ENCODE data around the gene TMEM203.

Gene TMEM203

GRCh38 chr9:137190315-137190856 is 15.1 kb downstream of the TMEM203 start:
- no peak for DNase-seq (ENCODE audit: low read depth, low spot score)
- 0 out of 2 replicates have a peak, but pooled peaks cover 3% of the 10 kb centered on the region for H3K36me3 ChIP-seq (ENCODE audit: control insufficient read depth, insufficient read depth, low read length)
- no peak overlapping the region for H3K27ac ChIP-seq (ENCODE audit: low read length)
- H3K4me1 ChIP-seq (ENCODE audit: control insufficient read depth, insufficient read depth, low read length) = peaks cover 7% of the 10 kb centered on the region
- H3K9me3 ChIP-seq (ENCODE audit: control insufficient read depth, insufficient read depth, low read length) = no peaks in the 10 kb centered on the region
- H3K27me3 ChIP-seq (ENCODE audit: control insufficient read depth, insufficient read depth, low read length) = no peaks in the 10 kb centered on the region
- WGBS (ENCODE audit: insufficient coverage, insufficient read length) = no CpG with 5 or more reads among the region's 9 CpGs
- no peak overlapping the region for H3K4me3 ChIP-seq (ENCODE audit: low read length)

GRCh38 chr9:137189297-137190295 is 15.9 kb downstream of the TMEM203 start:
- Histone ChIP-seq H3K27ac (ENCODE audit: low read length) (no peak overlapping the region), H3K27me3 (ENCODE audit: control insufficient read depth, insufficient read depth, low read length) (no peaks in the 10 kb centered on the region), H3K4me3 (ENCODE audit: low read length) (peak overlapping the region; percentile 95; the same call in 1 of the 2 replicates), H3K9me3 (ENCODE audit: control insufficient read depth, insufficient read depth, low read length) (no peaks in the 10 kb centered on the region), H3K36me3 (ENCODE audit: control insufficient read depth, insufficient read depth, low read length) (peaks cover 9% of the 10 kb centered on the region; the same call in 1 of the 2 replicates), H3K4me1 (ENCODE audit: control insufficient read depth, insufficient read depth, low read length) (peaks cover 6% of the 10 kb centered on the region)
- WGBS (ENCODE audit: insufficient coverage, insufficient read length) = no CpG with 5 or more reads among the region's 23 CpGs
- no peak for DNase-seq (ENCODE audit: low read depth, low spot score)

GRCh38 chr9:137188490-137189296 is 16.8 kb downstream of the TMEM203 start, which contains the start of the genes ANAPC2 and SSNA1:
TSS of gene ANAPC2 (minus strand) at chr9:137188560. CDS start at chr9:137188532, 28 bp downstream.
TSS of gene SSNA1 (plus strand) at chr9:137188676. CDS start at chr9:137188727, 51 bp downstream.
- no peaks in the 10 kb centered on the region for H3K9me3 ChIP-seq (ENCODE audit: control insufficient read depth, insufficient read depth, low read length)
- peak; percentile 85 for DNase-seq (ENCODE audit: low read depth, low spot score)
- H3K4me3 ChIP-seq (ENCODE audit: low read length) = peak within 1 kb of the TSS; percentile 95
- no peaks in the 10 kb centered on the region for H3K27me3 ChIP-seq (ENCODE audit: control insufficient read depth, insufficient read depth, low read length)
- no CpG with 5 or more reads among the region's 98 CpGs for WGBS (ENCODE audit: insufficient coverage, insufficient read length)
- H3K36me3 ChIP-seq (ENCODE audit: control insufficient read depth, insufficient read depth, low read length) = peaks cover 11% of the 10 kb centered on the region
- H3K27ac ChIP-seq (ENCODE audit: low read length) = no peak within 1 kb of the TSS
- H3K4me1 ChIP-seq (ENCODE audit: control insufficient read depth, insufficient read depth, low read length) = peaks cover 6% of the 10 kb centered on the region; the same call in 1 of the 2 replicates

GRCh38 chr9:137188086-137188489 is 17.4 kb downstream of the TMEM203 start:
- H3K36me3 ChIP-seq (ENCODE audit: control insufficient read depth, insufficient read depth, low read length) = peaks cover 16% of the 10 kb centered on the region
- H3K4me1 ChIP-seq (ENCODE audit: control insufficient read depth, insufficient read depth, low read length) = peaks cover 6% of the 10 kb centered on the region; the same call in 1 of the 2 replicates
- no peak for DNase-seq (ENCODE audit: low read depth, low spot score)
- peak overlapping the region; percentile 95 for H3K4me3 ChIP-seq (ENCODE audit: low read length)
- H3K27me3 ChIP-seq (ENCODE audit: control insufficient read depth, insufficient read depth, low read length) = no peaks in the 10 kb centered on the region
- no peak overlapping the region for H3K27ac ChIP-seq (ENCODE audit: low read length)
- H3K9me3 ChIP-seq (ENCODE audit: control insufficient read depth, insufficient read depth, low read length) = no peaks in the 10 kb centered on the region
- no CpG with 5 or more reads among the region's 31 CpGs for WGBS (ENCODE audit: insufficient coverage, insufficient read length)

- WGBS (ENCODE audit: insufficient coverage, insufficient read length) = no CpG with 5 or more reads among the region's 15 CpGs
- Histone ChIP-seq H3K4me3 (ENCODE audit: low read length) (peak overlapping the region; percentile 95; the same call in 1 of the 2 replicates), H3K27ac (ENCODE audit: low read length) (no peak overlapping the region), H3K9me3 (ENCODE audit: control insufficient read depth, insufficient read depth, low read length) (no peaks in the 10 kb centered on the region), H3K27me3 (ENCODE audit: control insufficient read depth, insufficient read depth, low read length) (no peaks in the 10 kb centered on the region), H3K4me1 (ENCODE audit: control insufficient read depth, insufficient read depth, low read length) (peaks cover 6% of the 10 kb centered on the region; the same call in 1 of the 2 replicates), H3K36me3 (ENCODE audit: control insufficient read depth, insufficient read depth, low read length) (peaks cover 22% of the 10 kb centered on the region)
- no peak for DNase-seq (ENCODE audit: low read depth, low spot score)
Measured at GRCh38 chr9:137187386-137187785, 18.1 kb downstream of the TMEM203 start.

GRCh38 chr9:137186385-137186784 is 19.1 kb downstream of the TMEM203 start:
- DNase-seq (ENCODE audit: low read depth, low spot score) = no peak
- Histone ChIP-seq H3K4me1 (ENCODE audit: control insufficient read depth, insufficient read depth, low read length) (peaks cover 6% of the 10 kb centered on the region; the same call in 1 of the 2 replicates), H3K36me3 (ENCODE audit: control insufficient read depth, insufficient read depth, low read length) (peaks cover 23% of the 10 kb centered on the region), H3K4me3 (ENCODE audit: low read length) (no peak overlapping the region), H3K27ac (ENCODE audit: low read length) (no peak overlapping the region), H3K27me3 (ENCODE audit: control insufficient read depth, insufficient read depth, low read length) (no peaks in the 10 kb centered on the region), H3K9me3 (ENCODE audit: control insufficient read depth, insufficient read depth, low read length) (no peaks in the 10 kb centered on the region)
- WGBS (ENCODE audit: insufficient coverage, insufficient read length) = no CpG with 5 or more reads among the region's 6 CpGs

- Histone ChIP-seq H3K27me3 (ENCODE audit: control insufficient read depth, insufficient read depth, low read length) (no peaks in the 10 kb centered on the region), H3K36me3 (ENCODE audit: control insufficient read depth, insufficient read depth, low read length) (peaks cover 26% of the 10 kb centered on the region), H3K9me3 (ENCODE audit: control insufficient read depth, insufficient read depth, low read length) (no peaks in the 10 kb centered on the region), H3K27ac (ENCODE audit: low read length) (no peak overlapping the region), H3K4me1 (ENCODE audit: control insufficient read depth, insufficient read depth, low read length) (peaks cover 6% of the 10 kb centered on the region; the same call in 1 of the 2 replicates), H3K4me3 (ENCODE audit: low read length) (no peak overlapping the region)
- no peak for DNase-seq (ENCODE audit: low read depth, low spot score)
- no CpG with 5 or more reads among the region's 19 CpGs for WGBS (ENCODE audit: insufficient coverage, insufficient read length)
Measured at GRCh38 chr9:137185921-137186320, 19.5 kb downstream of the TMEM203 start.

- Histone ChIP-seq H3K9me3 (ENCODE audit: control insufficient read depth, insufficient read depth, low read length) (no peaks in the 10 kb centered on the region), H3K27me3 (ENCODE audit: control insufficient read depth, insufficient read depth, low read length) (no peaks in the 10 kb centered on the region), H3K4me1 (ENCODE audit: control insufficient read depth, insufficient read depth, low read length) (peaks cover 6% of the 10 kb centered on the region; the same call in 1 of the 2 replicates), H3K4me3 (ENCODE audit: low read length) (no peak overlapping the region), H3K27ac (ENCODE audit: low read length) (no peak overlapping the region), H3K36me3 (ENCODE audit: control insufficient read depth, insufficient read depth, low read length) (peaks cover 31% of the 10 kb centered on the region)
- no CpG with 5 or more reads among the region's 48 CpGs for WGBS (ENCODE audit: insufficient coverage, insufficient read length)
- no peak for DNase-seq (ENCODE audit: low read depth, low spot score)
Measured at GRCh38 chr9:137184881-137185660, 20.4 kb downstream of the TMEM203 start.

- Histone ChIP-seq H3K4me1 (ENCODE audit: control insufficient read depth, insufficient read depth, low read length) (no peaks in the 10 kb centered on the region; the same call in 1 of the 2 replicates), H3K4me3 (ENCODE audit: low read length) (no peak overlapping the region), H3K27me3 (ENCODE audit: control insufficient read depth, insufficient read depth, low read length) (no peaks in the 10 kb centered on the region), H3K27ac (ENCODE audit: low read length) (no peak overlapping the region), H3K9me3 (ENCODE audit: control insufficient read depth, insufficient read depth, low read length) (no peaks in the 10 kb centered on the region), H3K36me3 (ENCODE audit: control insufficient read depth, insufficient read depth, low read length) (peaks cover 31% of the 10 kb centered on the region)
- no peak for DNase-seq (ENCODE audit: low read depth, low spot score)
- WGBS (ENCODE audit: insufficient coverage, insufficient read length) = no CpG with 5 or more reads among the region's 27 CpGs
Measured at GRCh38 chr9:137183980-137184595, 21.4 kb downstream of the TMEM203 start.
